Measurements from ENCODE around the gene ACAD11.

Gene ACAD11

GRCh38 chr3:132553826-132554225 lies 105.8 kb downstream of the ACAD11 start:
- no peak for DNase-seq (ENCODE audit: low spot score)

GRCh38 chr3:132550579-132551305 lies 108.9 kb downstream of the ACAD11 start:
- no peak for DNase-seq (ENCODE audit: low spot score)

- no peak for DNase-seq (ENCODE audit: low spot score)
Observed at GRCh38 chr3:132549890-132550578, 109.6 kb downstream of the ACAD11 start.

- no peak for DNase-seq (ENCODE audit: low spot score)
Observed at GRCh38 chr3:132549169-132549568, 110.4 kb downstream of the ACAD11 start.

- no peak for DNase-seq (ENCODE audit: low spot score)
Observed at GRCh38 chr3:132545471-132545870, 114.1 kb downstream of the ACAD11 start.

- no peak for DNase-seq (ENCODE audit: low spot score)
Observed at GRCh38 chr3:132544130-132544529, 115.5 kb downstream of the ACAD11 start.

GRCh38 chr3:132543011-132543739 lies 116.4 kb downstream of the ACAD11 start:
- DNase-seq (ENCODE audit: low spot score), result peak; percentile 51

- no peak for DNase-seq (ENCODE audit: low spot score)
Observed at GRCh38 chr3:132542577-132542976, 117.0 kb downstream of the ACAD11 start.

GRCh38 chr3:132539681-132540080 lies 119.9 kb downstream of the ACAD11 start:
- no peak for DNase-seq (ENCODE audit: low spot score)

GRCh38 chr3:132538072-132538471 lies 121.5 kb downstream of the ACAD11 start:
- DNase-seq (ENCODE audit: low spot score), result no peak

- DNase-seq (ENCODE audit: low spot score), result no peak
Observed at GRCh38 chr3:132537297-132537696, 122.3 kb downstream of the ACAD11 start.

- no peak for DNase-seq (ENCODE audit: low spot score)
Observed at GRCh38 chr3:132536442-132537153, 123.0 kb downstream of the ACAD11 start.

- DNase-seq (ENCODE audit: low spot score), result peak; percentile 57
Observed at GRCh38 chr3:132535575-132536441, 123.8 kb downstream of the ACAD11 start.

GRCh38 chr3:132530624-132531023 lies 129.0 kb downstream of the ACAD11 start:
- DNase-seq (ENCODE audit: low spot score), result no peak

GRCh38 chr3:132522353-132522752 lies 137.3 kb downstream of the ACAD11 start:
- no peak for DNase-seq (ENCODE audit: low spot score)

GRCh38 chr3:132521901-132522300 lies 137.7 kb downstream of the ACAD11 start:
- DNase-seq (ENCODE audit: low spot score), result no peak

GRCh38 chr3:132519914-132520313 lies 139.7 kb downstream of the ACAD11 start:
- DNase-seq (ENCODE audit: low spot score), result no peak

GRCh38 chr3:132517311-132517710 lies 142.3 kb downstream of the ACAD11 start:
- DNase-seq (ENCODE audit: low spot score), result no peak

GRCh38 chr3:132513057-132513456 lies 146.6 kb downstream of the ACAD11 start:
- no peak for DNase-seq (ENCODE audit: low spot score)

GRCh38 chr3:132509506-132509905 lies 150.1 kb downstream of the ACAD11 start:
- no peak for DNase-seq (ENCODE audit: low spot score)

- no peak for DNase-seq (ENCODE audit: low spot score)
Observed at GRCh38 chr3:132509096-132509495, 150.5 kb downstream of the ACAD11 start.

Data from AG08396 (cell line).